ENCODE data around the gene SYNDIG1. TPM values are rescaled to one million over a fixed set of nuclear protein-coding genes. Genes with fewer than 3 reads are reported as not detected.

Gene SYNDIG1
- total RNA-seq, 2 donors from 2014 or later, result 0.78 TPM; not detected in 1

- no peaks in the 10 kb centered on the region for H3K27me3 ChIP-seq
- DNase-seq (no peak), ATAC-seq (no peak)
- no peaks in the 10 kb centered on the region for H3K4me1 ChIP-seq
- 61 to 64% methylated on average over 3 of the region's 3 CpGs for WGBS, 2 donors
- intact Hi-C loops (cut with DNase I), result no loop called here
- H3K36me3 ChIP-seq (replicated peaks in 1 of 2; ENCODE audit: insufficient read depth in 1 of 2, low read depth in 2 of 2), result no peaks in the 10 kb centered on the region
- TF ChIP-seq POLR2A (IDR thresholded peaks at IDR 0.05) (no peak), CTCF (IDR thresholded peaks at IDR 0.05) (no peak)
- H3K27ac ChIP-seq, result no peak overlapping the region
- H3K4me3 ChIP-seq, result no peak overlapping the region
- no peaks in the 10 kb centered on the region for H3K9me3 ChIP-seq
Measured at GRCh38 chr20:24528583-24529368, 59.3 kb downstream of the SYNDIG1 start.

- H3K4me3 ChIP-seq, result no peak overlapping the region
- no peaks in the 10 kb centered on the region for H3K27me3 ChIP-seq
- ATAC-seq (no peak), DNase-seq (no peak)
- intact Hi-C loops (cut with DNase I), result no loop called here
- WGBS, 2 donors, result 70 to 85% methylated on average over 1 of the region's 1 CpG
- no peaks in the 10 kb centered on the region for H3K4me1 ChIP-seq
- no peaks in the 10 kb centered on the region for H3K9me3 ChIP-seq
- TF ChIP-seq POLR2A (IDR thresholded peaks at IDR 0.05), result no peak
- TF ChIP-seq CTCF (IDR thresholded peaks at IDR 0.05), result no peak
- no peak overlapping the region for H3K27ac ChIP-seq
- no peaks in the 10 kb centered on the region for H3K36me3 ChIP-seq (replicated peaks in 1 of 2; ENCODE audit: insufficient read depth in 1 of 2, low read depth in 2 of 2)
Measured at GRCh38 chr20:24529369-24529719, 59.9 kb downstream of the SYNDIG1 start.

- 40 to 46% methylated on average over 2 of the region's 2 CpGs for WGBS, 2 donors
- DNase-seq (no peak), ATAC-seq (no peak)
- TF ChIP-seq CTCF (IDR thresholded peaks at IDR 0.05), result no peak
- no peak for TF ChIP-seq POLR2A (IDR thresholded peaks at IDR 0.05)
- Histone ChIP-seq H3K36me3 (replicated peaks in 1 of 2; ENCODE audit: insufficient read depth in 1 of 2, low read depth in 2 of 2) (no peaks in the 10 kb centered on the region), H3K27ac (no peak overlapping the region), H3K4me1 (no peaks in the 10 kb centered on the region), H3K9me3 (no peaks in the 10 kb centered on the region), H3K27me3 (no peaks in the 10 kb centered on the region), H3K4me3 (no peak overlapping the region)
- intact Hi-C loops (cut with DNase I), result no loop called here
Measured at GRCh38 chr20:24530131-24530680, 60.8 kb downstream of the SYNDIG1 start.

GRCh38 chr20:24531202-24531601, 61.8 kb downstream of the SYNDIG1 start:
- no peak for ATAC-seq
- Histone ChIP-seq H3K4me3 (no peak overlapping the region), H3K9me3 (no peaks in the 10 kb centered on the region), H3K36me3 (replicated peaks in 1 of 2; ENCODE audit: insufficient read depth in 1 of 2, low read depth in 2 of 2) (no peaks in the 10 kb centered on the region), H3K27ac (no peak overlapping the region), H3K4me1 (no peaks in the 10 kb centered on the region), H3K27me3 (no peaks in the 10 kb centered on the region)
- no peak for DNase-seq
- intact Hi-C loops (cut with DNase I), result no loop called here
- no peak for TF ChIP-seq CTCF (IDR thresholded peaks at IDR 0.05)
- no peak for TF ChIP-seq POLR2A (IDR thresholded peaks at IDR 0.05)
- 71 to 75% methylated on average over 4 of the region's 4 CpGs for WGBS, 2 donors

All from body of pancreas (tissue), 4 donors.